ENCODE results near the gene GAA.

GRCh38 chr17:80081596-80081995, 19.8 kb upstream of the GAA start:
- TF ChIP-seq L3MBTL2 (conservative IDR thresholded peaks at IDR 0.05): no peak
- TF ChIP-seq PKNOX1 (IDR thresholded peaks at IDR 0.05): no peak
- TF ChIP-seq SP1 (IDR thresholded peaks at IDR 0.05): no peak
- TF ChIP-seq FOXA1 (IDR thresholded peaks at IDR 0.05): no peak
- no peak for TF ChIP-seq HDGF (IDR thresholded peaks at IDR 0.05; ENCODE audit: borderline replicate concordance)
- TF ChIP-seq FOXK2 (IDR thresholded peaks at IDR 0.05): no peak
- TF ChIP-seq ELF4 (IDR thresholded peaks at IDR 0.05): no peak
- TF ChIP-seq FOXM1 (IDR thresholded peaks at IDR 0.05; ENCODE audit: borderline replicate concordance): no peak
- no peak for TF ChIP-seq NFRKB (IDR thresholded peaks at IDR 0.05)
- no peak for TF ChIP-seq TARDBP (IDR thresholded peaks at IDR 0.05)

Measured in HEK293T (cell line).